GM23338 (cell line): ENCODE measurements around the gene PDGFC. TPM values are rescaled to one million over a fixed set of nuclear protein-coding genes. Genes with fewer than 3 reads are reported as not detected.
"Not testable (repeated sequence)": the region's sequence is repeated elsewhere in the genome, so short reads cannot be mapped to it uniquely, and the experiment has no call there.

Experiments
- ATAC-seq: fragments of 200-7000 bp; cut with Tn5 transposase; 3 replicates; pipeline ENCODE4 v1.9.1; 2020
- DNase-seq: peaks from one replicate; pipeline ENCODE4 v3.0.0-alpha.2; 2015; ENCODE audit warnings: low spot score
- H2AFZ ChIP-seq: fragments of 200-600 bp; sonication (generic); 2 replicates; pipeline ENCODE4 v1.8.0; 2016; ENCODE audit warnings: antibody characterized with exemption, mild to moderate bottlenecking, moderate library complexity
- H3F3A ChIP-seq: fragments of 200-600 bp; sonication (generic); replicated peaks from 2 replicates; pipeline ENCODE4 v1.8.0; 2017; ENCODE audit warnings: antibody characterized with exemption, mixed run types, low read depth
- H3K27ac ChIP-seq: fragments of 200-600 bp; sonication (generic); 2 replicates; pipeline ENCODE4 v1.6.1; 2016; ENCODE audit warnings: low read depth
- H3K27me3 ChIP-seq: fragments of 200-600 bp; sonication (generic); 2 replicates; pipeline ENCODE4 v1.8.0; 2016; ENCODE audit warnings: mild to moderate bottlenecking, mixed run types, moderate library complexity; ENCODE audit not compliant: insufficient read depth
- H3K36me3 ChIP-seq: fragments of 200-600 bp; sonication (generic); 2 replicates; pipeline ENCODE4 v1.8.0; 2016; ENCODE audit warnings: mild to moderate bottlenecking; ENCODE audit not compliant: insufficient read depth
- H3K4me1 ChIP-seq: fragments of 200-600 bp; sonication (generic); 2 replicates; pipeline ENCODE4 v1.8.0; 2016; ENCODE audit warnings: mild to moderate bottlenecking, moderate library complexity; ENCODE audit not compliant: insufficient read depth
- H3K4me2 ChIP-seq: fragments of 200-600 bp; sonication (generic); 2 replicates; pipeline ENCODE4 v1.7.1; 2017; ENCODE audit warnings: mixed run types
- H3K4me3 ChIP-seq: fragments of 200-600 bp; sonication (generic); 2 replicates; pipeline ENCODE4 v1.6.1; 2016; ENCODE audit warnings: mixed run types
- H3K79me2 ChIP-seq: fragments of 200-600 bp; sonication (generic); replicated peaks from 2 replicates; pipeline ENCODE4 v1.8.0; 2017; ENCODE audit warnings: mild to moderate bottlenecking; ENCODE audit not compliant: insufficient read depth
- H3K9me2 ChIP-seq: fragments of 200-600 bp; sonication (generic); 2 replicates; pipeline ENCODE4 v1.8.0; 2017; ENCODE audit not compliant: insufficient read depth
- H4K20me1 ChIP-seq: fragments of 200-600 bp; sonication (generic); replicated peaks from 2 replicates; pipeline ENCODE4 v1.8.0; 2017; ENCODE audit warnings: mild to moderate bottlenecking; ENCODE audit not compliant: insufficient read depth
- H3K27ac Mint-ChIP-seq: 2 replicates; pipeline ENCODE4 v1.8.0; 2020; ENCODE audit warnings: inconsistent platforms, mild to moderate bottlenecking, moderate library complexity, mixed read lengths
- H3K27me3 Mint-ChIP-seq: 3 replicates; pipeline ENCODE4 v1.8.0; 2022; ENCODE audit warnings: low read depth, mild to moderate bottlenecking, moderate library complexity, mixed read lengths, inconsistent platforms; ENCODE audit not compliant: insufficient read depth, poor library complexity
- H3K36me3 Mint-ChIP-seq: 3 replicates; pipeline ENCODE4 v1.8.0; 2021; ENCODE audit warnings: low read depth, mild to moderate bottlenecking, inconsistent platforms, moderate library complexity, mixed read lengths
- H3K4me1 Mint-ChIP-seq: 3 replicates; pipeline ENCODE4 v1.8.0; 2020; ENCODE audit warnings: mild to moderate bottlenecking, inconsistent platforms, mixed read lengths
- H3K4me3 Mint-ChIP-seq: 3 replicates; pipeline ENCODE4 v1.8.0; 2021; ENCODE audit warnings: moderate library complexity, mild to moderate bottlenecking, inconsistent platforms, mixed read lengths
- H3K9me3 Mint-ChIP-seq: 3 replicates; pipeline ENCODE4 v1.8.0; 2020; ENCODE audit warnings: moderate library complexity, mild to moderate bottlenecking, inconsistent platforms, mixed read lengths
- CREB1 ChIP-seq: fragments of 250-450 bp; sonication (Bioruptor Pico); IDR thresholded peaks from 2 replicates; pipeline ENCODE4 v1.5.0; 2020; ENCODE audit warnings: low read depth, mild to moderate bottlenecking, moderate library complexity
- CTCF ChIP-seq, 2 experiments: fragments of 200-600 bp in 1 of 2; sonication (generic) in 1 of 2; conservative IDR thresholded peaks; 2 replicates each; pipeline versions ENCODE4 v1.5.1 to v1.6.1; 2016 to 2017; ENCODE audit warnings: antibody characterized with exemption in 2 of 2, low read depth in 2 of 2, mild to moderate bottlenecking in 2 of 2, moderate library complexity in 1 of 2
- ETS1 ChIP-seq: IDR thresholded peaks from 2 replicates; pipeline ENCODE4 v1.6.1; 2016; ENCODE audit warnings: antibody characterized with exemption
- EZH2 ChIP-seq: fragments of 200-600 bp; sonication (generic); IDR thresholded peaks from one replicate; pipeline ENCODE4 v1.8.0; 2017; ENCODE audit warnings: antibody characterized with exemption, mild to moderate bottlenecking, low read depth; ENCODE audit not compliant: unreplicated experiment
- EZH2phosphoT487 ChIP-seq: fragments of 200-600 bp; sonication (generic); IDR thresholded peaks from one replicate; pipeline ENCODE4 v1.8.1; 2018; ENCODE audit warnings: antibody characterized with exemption; ENCODE audit not compliant: unreplicated experiment
- NANOG ChIP-seq: IDR thresholded peaks from 2 replicates; pipeline ENCODE4 v1.6.1; 2016; ENCODE audit warnings: antibody characterized with exemption, borderline replicate concordance
- REST ChIP-seq: IDR thresholded peaks from one replicate; pipeline ENCODE4 v1.6.1; 2018; ENCODE audit warnings: antibody characterized with exemption; ENCODE audit not compliant: unreplicated experiment
- ZNF114 ChIP-seq: fragments of 250-450 bp; sonication (Bioruptor Pico); IDR thresholded peaks from 2 replicates; pipeline ENCODE4 v1.5.0; 2020; ENCODE audit warnings: mild to moderate bottlenecking, moderate library complexity
- ZNF331 ChIP-seq: fragments of 250-450 bp; sonication (Bioruptor Pico); IDR thresholded peaks from 2 replicates; pipeline ENCODE4 v1.5.0; 2020; ENCODE audit warnings: low read depth, mild to moderate bottlenecking, moderate library complexity
- ZNF462 ChIP-seq: fragments of 250-450 bp; sonication (Bioruptor Pico); IDR thresholded peaks from 2 replicates; pipeline ENCODE4 v1.5.0; 2020; ENCODE audit warnings: mild to moderate bottlenecking, moderate library complexity
- polyA plus RNA-seq: library from polyadenylated mRNA; unstranded; fragments of >200 nt; fragmentation: Nextera tagmentation; extraction: Ambion mirVana; gene quantifications from 2 replicates; pipeline ENCODE4 v1.2.1, GENCODE V29; 2016
- total RNA-seq: library from RNA; depleted of rRNA; stranded (reverse); fragments of >200 nt; shearing (Covaris generic); gene quantifications from 2 replicates; pipeline ENCODE4 v1.2.3, GENCODE V29; 2014

The PDGFC gene
- total and polyA plus RNA-seq, 2 experiments from 2014 or later = 1.3 to 3.4 TPM

GRCh38 chr4:156932360-156932759 lies 39.2 kb downstream of the PDGFC start:
- not testable (repeated sequence) for ATAC-seq, H3K4me2 ChIP-seq, H2AFZ ChIP-seq, H3K9me3 Mint-ChIP-seq, H3K36me3 Mint-ChIP-seq, H3K79me2 ChIP-seq, H3K27me3 Mint-ChIP-seq, H3K4me3 Mint-ChIP-seq, H3K9me2 ChIP-seq, H3K4me1 Mint-ChIP-seq, DNase-seq, H3K27ac ChIP-seq, H3K36me3 ChIP-seq, H4K20me1 ChIP-seq, H3K4me1 ChIP-seq, H3F3A ChIP-seq, H3K27me3 ChIP-seq, H3K4me3 ChIP-seq, H3K27ac Mint-ChIP-seq

- peaks cover 12% of the 10 kb centered on the region; the same call in 2 of the 3 replicates for H3K9me3 Mint-ChIP-seq
- ATAC-seq = no peak
- H3F3A ChIP-seq = no peaks in the 10 kb centered on the region
- H2AFZ ChIP-seq = no peak overlapping the region
- no peaks in the 10 kb centered on the region for H3K9me2 ChIP-seq
- no peak overlapping the region for H3K4me2 ChIP-seq
- no peaks in the 10 kb centered on the region for H3K36me3 ChIP-seq
- no peak overlapping the region for H3K4me3 Mint-ChIP-seq
- H3K27ac ChIP-seq = no peak overlapping the region
- no peaks in the 10 kb centered on the region for H3K4me1 ChIP-seq
- H3K79me2 ChIP-seq = no peaks in the 10 kb centered on the region
- no peaks in the 10 kb centered on the region for H4K20me1 ChIP-seq
- no peaks in the 10 kb centered on the region for H3K4me1 Mint-ChIP-seq
- no peaks in the 10 kb centered on the region for H3K27me3 Mint-ChIP-seq
- no peak for DNase-seq
- no peak overlapping the region for H3K4me3 ChIP-seq
- H3K27me3 ChIP-seq = no peaks in the 10 kb centered on the region
- H3K36me3 Mint-ChIP-seq = 0 out of 3 replicates have a peak, but pooled peaks cover 5% of the 10 kb centered on the region
- no peak overlapping the region for H3K27ac Mint-ChIP-seq
- TF ChIP-seq EZH2 (no peak), ZNF462 (CRISPR knock-in tag) (no peak), NANOG (no peak), ZNF114 (CRISPR knock-in tag) (no peak), REST (no peak), ETS1 (no peak), CREB1 (CRISPR knock-in tag) (no peak), EZH2phosphoT487 (no peak), CTCF (conservative IDR thresholded peaks at IDR 0.05; ENCODE audit: low read depth in 2 of 2) (no peak), ZNF331 (CRISPR knock-in tag) (no peak)
These were observed 40.3 kb downstream of the PDGFC start for GRCh38 chr4:156931267-156931666.
